A673 (cell line): ENCODE measurements around the gene CEP131.

Experiments
- EZH2 ChIP-seq: fragments of 200-600 bp; sonication (generic); IDR thresholded peaks from 2 replicates; pipeline ENCODE4 v1.6.1; 2017; ENCODE audit warnings: borderline replicate concordance, low read depth, mild to moderate bottlenecking, mixed read lengths, antibody characterized with exemption, low read length; ENCODE audit not compliant: poor library complexity, severe bottlenecking
- TF ChIP-seq, protein P1 (sequence below): fragments of 300-800, 200-600 bp; sonication (generic); conservative IDR thresholded peaks from 2 replicates; pipeline ENCODE4 v1.5.1; 2017; ENCODE audit warnings: low read depth, mild to moderate bottlenecking, antibody characterized with exemption, low read length, moderate library complexity, mixed read lengths

GRCh38 chr17:81263371-81264181 lies 40.8 kb upstream of the CEP131 start:
- TF ChIP-seq, protein P1, sequence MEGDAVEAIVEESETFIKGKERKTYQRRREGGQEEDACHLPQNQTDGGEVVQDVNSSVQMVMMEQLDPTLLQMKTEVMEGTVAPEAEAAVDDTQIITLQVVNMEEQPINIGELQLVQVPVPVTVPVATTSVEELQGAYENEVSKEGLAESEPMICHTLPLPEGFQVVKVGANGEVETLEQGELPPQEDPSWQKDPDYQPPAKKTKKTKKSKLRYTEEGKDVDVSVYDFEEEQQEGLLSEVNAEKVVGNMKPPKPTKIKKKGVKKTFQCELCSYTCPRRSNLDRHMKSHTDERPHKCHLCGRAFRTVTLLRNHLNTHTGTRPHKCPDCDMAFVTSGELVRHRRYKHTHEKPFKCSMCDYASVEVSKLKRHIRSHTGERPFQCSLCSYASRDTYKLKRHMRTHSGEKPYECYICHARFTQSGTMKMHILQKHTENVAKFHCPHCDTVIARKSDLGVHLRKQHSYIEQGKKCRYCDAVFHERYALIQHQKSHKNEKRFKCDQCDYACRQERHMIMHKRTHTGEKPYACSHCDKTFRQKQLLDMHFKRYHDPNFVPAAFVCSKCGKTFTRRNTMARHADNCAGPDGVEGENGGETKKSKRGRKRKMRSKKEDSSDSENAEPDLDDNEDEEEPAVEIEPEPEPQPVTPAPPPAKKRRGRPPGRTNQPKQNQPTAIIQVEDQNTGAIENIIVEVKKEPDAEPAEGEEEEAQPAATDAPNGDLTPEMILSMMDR: no peak
- no peak for TF ChIP-seq EZH2
